Calu3 (cell line): ENCODE results near the gene PLCG2. TPM values are rescaled to one million over a fixed set of nuclear protein-coding genes. Genes with fewer than 3 reads are reported as not detected.

Experiments
- BruUV-seq: library from RNA; stranded (reverse); fragments of 400-500 nt; replicated peaks from 2 replicates; lab custom pipeline; 2021; lab: Mats Ljungman, UMichigan
- CTCF ChIA-PET: fragments of 300-600 bp; sonication (Branson Sonifier 250); formaldehyde crosslinking; loops from one replicate; lab custom pipeline; 2022; ENCODE audit warnings: antibody characterized with exemption; lab: Charles Lee
- DNase-seq: peaks from one replicate; pipeline ENCODE4 v3.0.0; 2022
- H3K27ac Mint-ChIP-seq: one replicate; pipeline ENCODE4 v1.8.0; 2022; ENCODE audit warnings: mixed read lengths; ENCODE audit not compliant: unreplicated experiment
- H3K27me3 Mint-ChIP-seq: one replicate; pipeline ENCODE4 v1.8.0; 2022; ENCODE audit warnings: mixed read lengths; ENCODE audit not compliant: unreplicated experiment
- H3K36me3 Mint-ChIP-seq: one replicate; pipeline ENCODE4 v1.8.0; 2022; ENCODE audit warnings: mild to moderate bottlenecking, moderate library complexity, mixed read lengths; ENCODE audit not compliant: insufficient read depth, unreplicated experiment
- H3K4me1 Mint-ChIP-seq: one replicate; pipeline ENCODE4 v1.8.0; 2022; ENCODE audit warnings: mild to moderate bottlenecking, low read depth, mixed read lengths; ENCODE audit not compliant: unreplicated experiment
- H3K4me3 Mint-ChIP-seq: one replicate; pipeline ENCODE4 v1.8.0; 2022; ENCODE audit warnings: mild to moderate bottlenecking, low read depth, moderate library complexity, mixed read lengths; ENCODE audit not compliant: unreplicated experiment
- H3K9me3 Mint-ChIP-seq: one replicate; pipeline ENCODE4 v1.8.0; 2022; ENCODE audit warnings: low read depth, mixed read lengths; ENCODE audit not compliant: unreplicated experiment
- intact Hi-C: fragments of 100-400 bp; cut with micrococcal nuclease; formaldehyde crosslinking; loops from one replicate; pipeline ENCODE4 v1.10.0; 2022; ENCODE audit not compliant: unreplicated experiment
- total RNA-seq: library from RNA; stranded (reverse); gene quantifications from 2 replicates; pipeline ENCODE4 v1.2.3, GENCODE V29; 2022
- TF ChIP-seq, protein P1 (sequence below): fragments of 200-600 bp; IDR thresholded peaks from one replicate; pipeline ENCODE4 v1.8.0; 2022; ENCODE audit warnings: antibody characterized with exemption; ENCODE audit not compliant: unreplicated experiment

The PLCG2 gene
- total RNA-seq, 1 experiment from 2014 or later: 3.4 TPM

DNA sequence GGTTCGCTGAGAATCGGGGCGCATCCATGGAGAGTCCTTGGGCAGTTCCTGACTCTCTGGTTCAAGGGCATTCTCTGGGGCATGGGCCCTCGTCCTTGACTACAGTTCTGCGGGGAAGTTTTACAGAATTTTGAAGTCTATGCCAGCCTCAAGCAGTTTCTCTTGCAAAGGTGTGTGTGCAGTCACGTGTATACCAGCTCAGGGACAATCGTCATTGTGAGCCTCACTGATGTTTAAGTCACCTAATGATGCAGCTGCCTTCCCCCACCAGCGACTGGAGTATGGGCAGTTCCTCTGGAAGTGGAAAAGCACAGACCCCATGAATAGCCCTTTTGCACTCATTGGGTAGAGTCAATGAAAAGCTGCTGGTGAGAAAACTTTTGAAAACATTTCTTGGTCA, 1.3 kb downstream of the PLCG2 start:
- peaks cover 19% of the 10 kb centered on the region for H3K36me3 Mint-ChIP-seq
- peaks cover 15% of the 10 kb centered on the region for H3K4me1 Mint-ChIP-seq
- H3K27ac Mint-ChIP-seq: no peak overlapping the region
- TF ChIP-seq, protein P1, sequence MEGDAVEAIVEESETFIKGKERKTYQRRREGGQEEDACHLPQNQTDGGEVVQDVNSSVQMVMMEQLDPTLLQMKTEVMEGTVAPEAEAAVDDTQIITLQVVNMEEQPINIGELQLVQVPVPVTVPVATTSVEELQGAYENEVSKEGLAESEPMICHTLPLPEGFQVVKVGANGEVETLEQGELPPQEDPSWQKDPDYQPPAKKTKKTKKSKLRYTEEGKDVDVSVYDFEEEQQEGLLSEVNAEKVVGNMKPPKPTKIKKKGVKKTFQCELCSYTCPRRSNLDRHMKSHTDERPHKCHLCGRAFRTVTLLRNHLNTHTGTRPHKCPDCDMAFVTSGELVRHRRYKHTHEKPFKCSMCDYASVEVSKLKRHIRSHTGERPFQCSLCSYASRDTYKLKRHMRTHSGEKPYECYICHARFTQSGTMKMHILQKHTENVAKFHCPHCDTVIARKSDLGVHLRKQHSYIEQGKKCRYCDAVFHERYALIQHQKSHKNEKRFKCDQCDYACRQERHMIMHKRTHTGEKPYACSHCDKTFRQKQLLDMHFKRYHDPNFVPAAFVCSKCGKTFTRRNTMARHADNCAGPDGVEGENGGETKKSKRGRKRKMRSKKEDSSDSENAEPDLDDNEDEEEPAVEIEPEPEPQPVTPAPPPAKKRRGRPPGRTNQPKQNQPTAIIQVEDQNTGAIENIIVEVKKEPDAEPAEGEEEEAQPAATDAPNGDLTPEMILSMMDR: no peak
- intact Hi-C loops: no loop called here
- TSS peak; percentile 55 for BruUV-seq
- CTCF ChIA-PET: interaction anchor here (1.2 kb wide), 1 partner anchor 28 kb away, joined by 3 read pairs; no protein-coding TSS in a partner anchor
- H3K9me3 Mint-ChIP-seq: no peaks in the 10 kb centered on the region
- DNase-seq: no peak
- H3K4me3 Mint-ChIP-seq: peak overlapping the region; percentile 72
- H3K27me3 Mint-ChIP-seq: peaks cover 100% of the 10 kb centered on the region

DNA sequence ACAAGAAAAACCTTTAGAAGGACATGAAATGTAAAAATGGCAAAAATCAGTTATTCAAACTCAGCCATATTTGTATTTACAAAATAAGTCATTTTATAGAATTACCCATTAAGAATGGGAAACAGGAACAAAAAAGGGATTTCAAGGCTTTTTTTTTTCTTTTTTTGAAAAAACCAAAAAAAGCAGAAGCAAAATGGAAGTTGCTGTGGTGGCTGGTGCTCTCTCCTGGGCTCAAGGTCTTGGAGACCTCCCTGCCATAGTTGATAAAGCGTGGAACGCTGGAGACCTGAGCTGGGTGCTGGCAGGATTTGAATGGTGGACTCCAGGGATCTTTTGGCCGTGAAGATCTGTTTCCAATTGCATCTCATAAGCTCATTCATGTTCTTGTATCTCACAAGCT, 3.1 kb downstream of the PLCG2 start:
- Mint-ChIP-seq H3K9me3 (no peaks in the 10 kb centered on the region), H3K36me3 (peaks cover 19% of the 10 kb centered on the region), H3K27ac (no peak overlapping the region), H3K4me3 (no peak overlapping the region), H3K27me3 (peaks cover 92% of the 10 kb centered on the region), H3K4me1 (peaks cover 28% of the 10 kb centered on the region)
- DNase-seq: no peak
- CTCF ChIA-PET: interaction anchor here (0.9 kb wide), 1 partner anchor 14 kb away, joined by 3 read pairs; no protein-coding TSS in a partner anchor
- TF ChIP-seq, protein P1: no peak
- intact Hi-C loops: no loop called here
- BruUV-seq: no TSS peak

DNA sequence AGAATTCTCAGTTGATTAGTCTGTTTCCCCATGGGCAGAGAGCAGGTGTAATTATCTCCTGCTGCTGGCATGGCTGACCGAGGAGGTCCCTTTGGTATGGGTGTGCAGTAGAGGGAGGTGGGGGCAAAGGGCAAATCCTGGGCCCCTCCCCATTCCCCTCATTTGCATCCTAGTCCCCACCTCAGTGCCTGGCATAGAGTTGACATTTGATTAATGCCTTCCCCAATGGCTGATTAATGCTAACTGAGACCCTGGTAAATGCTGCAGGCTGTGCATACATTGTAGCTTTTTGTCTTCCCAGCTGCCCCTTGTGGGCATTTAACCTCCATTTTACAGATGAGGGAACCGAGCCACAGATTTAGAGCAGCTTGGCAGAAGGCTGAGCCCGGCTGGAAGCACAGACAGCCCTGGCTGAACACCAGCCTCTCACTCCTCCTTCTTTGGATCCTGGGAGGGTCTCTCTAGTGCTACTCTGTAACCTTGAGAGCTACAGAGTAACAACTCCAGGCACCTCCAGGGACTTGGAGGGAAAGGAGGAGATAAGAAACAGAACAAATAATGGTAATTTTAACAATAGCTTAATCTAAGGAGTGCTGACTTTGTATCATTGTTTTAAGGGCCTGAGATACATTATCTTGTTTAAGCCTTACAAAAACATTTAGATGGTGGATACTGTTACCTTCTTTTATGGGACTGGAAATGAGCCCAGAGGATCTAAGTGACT, 5.1 kb downstream of the PLCG2 start:
- H3K27me3 Mint-ChIP-seq: peaks cover 74% of the 10 kb centered on the region
- H3K27ac Mint-ChIP-seq: no peak overlapping the region
- no peak for DNase-seq
- no TSS peak for BruUV-seq
- no peak overlapping the region for H3K4me3 Mint-ChIP-seq
- H3K4me1 Mint-ChIP-seq: peaks cover 28% of the 10 kb centered on the region
- H3K9me3 Mint-ChIP-seq: no peaks in the 10 kb centered on the region
- H3K36me3 Mint-ChIP-seq: peaks cover 11% of the 10 kb centered on the region
- intact Hi-C loops: no loop called here
- TF ChIP-seq, protein P1: no peak
- CTCF ChIA-PET: interaction anchor here (0.9 kb wide), 1 partner anchor 10 kb away, joined by 3 read pairs; no protein-coding TSS in a partner anchor

DNA sequence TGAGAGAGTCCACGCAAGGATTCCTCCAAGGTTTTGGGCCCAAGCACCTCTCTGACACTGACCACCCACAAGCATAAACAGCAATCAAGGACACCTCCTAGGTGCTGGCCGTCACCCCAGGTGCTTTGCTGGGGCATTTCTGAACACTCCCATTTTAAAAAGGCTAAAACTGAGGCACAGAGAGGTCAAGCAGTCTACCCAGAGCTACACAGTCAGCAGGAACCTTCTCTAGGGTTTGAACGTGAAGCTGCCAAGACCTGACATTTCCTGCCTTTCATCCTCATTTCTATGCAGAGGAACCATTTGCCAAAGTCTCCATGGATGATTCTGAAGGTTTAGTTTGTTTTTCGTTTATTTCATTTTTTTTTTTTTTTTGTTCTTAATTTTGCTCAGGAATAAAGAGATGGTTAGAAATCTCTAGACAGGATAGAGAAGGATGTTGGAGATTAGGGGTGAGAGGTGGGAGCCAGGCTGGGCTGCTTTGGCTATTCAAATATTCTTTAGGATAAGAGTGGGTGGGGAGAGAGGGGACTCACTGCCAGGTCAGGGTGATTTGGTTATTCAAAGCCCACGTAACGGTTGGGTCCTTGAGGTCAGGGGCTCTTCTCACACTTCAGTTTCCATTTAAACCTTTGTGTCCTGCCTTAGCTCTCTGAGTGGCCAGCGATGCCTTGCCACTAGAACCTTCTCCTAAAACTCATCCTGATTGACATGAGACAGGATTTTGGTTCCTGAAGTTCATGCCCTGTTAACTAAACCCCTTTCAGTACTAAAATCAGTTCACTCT, 6.2 kb downstream of the PLCG2 start:
- intact Hi-C loops: loop anchor here (5.0 kb wide), 1 partner anchor 87 kb away; no protein-coding TSS in a partner anchor
- Mint-ChIP-seq H3K27ac (no peak overlapping the region), H3K27me3 (peaks cover 74% of the 10 kb centered on the region), H3K4me1 (peaks cover 28% of the 10 kb centered on the region), H3K9me3 (no peaks in the 10 kb centered on the region), H3K4me3 (no peak overlapping the region), H3K36me3 (peaks cover 1% of the 10 kb centered on the region)
- CTCF ChIA-PET: interaction anchor here (1.1 kb wide), 1 partner anchor 11 kb away, joined by 8 read pairs; no protein-coding TSS in a partner anchor
- TF ChIP-seq, protein P1: no peak
- DNase-seq: no peak
- no TSS peak for BruUV-seq
